Keratinocyte (primary cell): ENCODE results near the gene GNAL. TPM values are rescaled to one million over a fixed set of nuclear protein-coding genes. Genes with fewer than 3 reads are reported as not detected.

ENCODE experiments used
- DNase-seq: peaks from one replicate; pipeline ENCODE4 v3.0.0-alpha.2; 2011; ENCODE audit warnings: low read depth, missing footprints, low spot score
- FAIRE-seq: peaks from 2 replicates; lab custom pipeline; 2011; peaks lifted over from hg19 to GRCh38; lab: Jason Lieb, UNC
- H2AFZ ChIP-seq: 2 replicates; pipeline ENCODE4 v1.6.0; 2012; ENCODE audit warnings: low read length, control low read depth, inconsistent platforms; ENCODE audit not compliant: control insufficient read depth
- H3K27ac ChIP-seq: 2 replicates; pipeline ENCODE4 v1.5.1; 2011; ENCODE audit warnings: low read length; ENCODE audit not compliant: control insufficient read depth, insufficient read depth
- H3K27me3 ChIP-seq: 3 replicates; pipeline ENCODE4 v1.6.0; 2011; ENCODE audit warnings: low read length; ENCODE audit not compliant: control insufficient read depth, insufficient read depth; ENCODE audit errors: extremely low read depth
- H3K36me3 ChIP-seq, 2 experiments: 2 replicates in 1 of 2; 3 replicates in 1 of 2; pipeline ENCODE4 v1.5.1; 2011; ENCODE audit warnings: low read length in 2 of 2, mild to moderate bottlenecking in 1 of 2; ENCODE audit not compliant: control insufficient read depth in 2 of 2, insufficient read depth in 2 of 2; ENCODE audit errors: extremely low read depth in 1 of 2
- H3K4me1 ChIP-seq: 3 replicates; pipeline ENCODE4 v1.5.1; 2011; ENCODE audit warnings: low read length; ENCODE audit not compliant: control insufficient read depth, insufficient read depth; ENCODE audit errors: extremely low read depth
- H3K4me2 ChIP-seq: 3 replicates; pipeline ENCODE4 v1.6.0; 2011; ENCODE audit warnings: low read depth, low read length; ENCODE audit not compliant: control insufficient read depth, insufficient read depth; ENCODE audit errors: extremely low read depth
- H3K4me3 ChIP-seq, 3 experiments: fragments of 200-600 bp in 1 of 3; sonication (generic) in 1 of 3; 2 replicates in 2 of 3; 3 replicates in 1 of 3; pipeline ENCODE4 v1.5.1; 2011 to 2016; ENCODE audit warnings: low read length in 3 of 3, mild to moderate bottlenecking in 3 of 3, control low read depth in 2 of 3, inconsistent platforms in 1 of 3, low read depth in 1 of 3, mixed read lengths in 1 of 3, mixed run types in 1 of 3, moderate library complexity in 1 of 3; ENCODE audit not compliant: control insufficient read depth in 2 of 3, insufficient read depth in 2 of 3; ENCODE audit errors: extremely low read depth in 1 of 3
- H3K79me2 ChIP-seq: 2 replicates; pipeline ENCODE4 v1.6.0; 2012; ENCODE audit warnings: low read length; ENCODE audit not compliant: control insufficient read depth, insufficient read depth
- H3K9ac ChIP-seq: 3 replicates; pipeline ENCODE4 v1.6.0; 2011; ENCODE audit warnings: low read length; ENCODE audit not compliant: control insufficient read depth, insufficient read depth; ENCODE audit errors: extremely low read depth
- H3K9me1 ChIP-seq: 3 replicates; pipeline ENCODE4 v1.6.0; 2011; ENCODE audit warnings: low read length; ENCODE audit not compliant: control insufficient read depth, insufficient read depth; ENCODE audit errors: extremely low read depth
- H3K9me3 ChIP-seq: 2 replicates; pipeline ENCODE4 v1.5.1; 2012; ENCODE audit warnings: low read depth, low read length; ENCODE audit not compliant: control insufficient read depth
- H4K20me1 ChIP-seq: 3 replicates; pipeline ENCODE4 v1.6.0; 2011; ENCODE audit warnings: low read length; ENCODE audit not compliant: control insufficient read depth, insufficient read depth; ENCODE audit errors: extremely low read depth
- EZH2 ChIP-seq: IDR thresholded peaks from one replicate; pipeline ENCODE4 v1.6.1; 2012; ENCODE audit warnings: inconsistent platforms, mild to moderate bottlenecking, low read length, moderate library complexity
- dilution Hi-C: fragments of 300-500 bp; cut with MboI; formaldehyde crosslinking; loops from one replicate; pipeline ENCODE4 v1.7.0; 2020; ENCODE audit warnings: low sequenced_read_pairs; ENCODE audit not compliant: extremely low pct_ligation_motif_present
- polyA plus RNA-seq, 5 experiments: library from polyadenylated mRNA; depleted of rRNA in 3 of 5; stranded (reverse) in 3 of 5; stranded (forward) in 1 of 5; unstranded in 1 of 5; fragments of >200 nt; gene quantifications; 1 replicate in 1 of 5; 2 replicates in 3 of 5; 3 replicates in 1 of 5; pipeline versions ENCODE4 v1.2.1 to v1.2.3, GENCODE V29; 2011 to 2012; ENCODE audit warnings: missing spikeins in 2 of 5, low read depth in 1 of 5, low replicate concordance in 1 of 5
- TF ChIP-seq, protein P1 (sequence below), 3 experiments: IDR thresholded peaks in 1 of 3; conservative IDR thresholded peaks in 1 of 3; optimal IDR thresholded peaks in 1 of 3; 2 replicates in 2 of 3; 3 replicates in 1 of 3; pipeline versions ENCODE3 to v1.5.1; 2011; ENCODE audit warnings: low read length in 3 of 3, mild to moderate bottlenecking in 3 of 3, moderate library complexity in 2 of 3, control low read depth in 1 of 3, inconsistent platforms in 1 of 3; ENCODE audit not compliant: insufficient read depth in 2 of 3; ENCODE audit errors: extremely low read depth in 1 of 3

The GNAL gene
- polyA plus RNA-seq, 1 donor (not counting 4 experiments of a cell fraction or from before 2014, with no cell fraction given): 30.0 TPM

DNA sequence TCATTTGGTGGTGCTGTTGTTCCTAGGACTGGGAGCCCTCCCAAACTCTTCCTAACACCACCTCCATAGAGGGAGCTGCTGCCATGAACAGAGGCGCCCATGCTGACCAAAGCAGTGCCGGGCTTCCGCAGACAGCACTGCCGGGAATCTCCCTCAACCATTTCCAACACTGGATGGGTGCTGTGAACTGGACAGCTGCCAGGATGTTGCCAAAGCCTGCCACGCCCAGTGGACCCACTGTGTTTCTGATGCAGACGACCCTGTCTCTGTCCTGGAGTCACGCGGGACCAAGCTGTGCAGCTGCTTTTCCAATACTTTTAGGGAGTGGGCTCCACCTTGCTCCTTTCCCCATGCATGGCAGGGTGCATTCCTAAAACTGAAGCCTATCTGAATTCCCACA lies 16.9 kb upstream of the GNAL start:
- FAIRE-seq (no peak), DNase-seq (no peak)
- H3K79me2 ChIP-seq: no peaks in the 10 kb centered on the region
- no peaks in the 10 kb centered on the region for H4K20me1 ChIP-seq
- no peak overlapping the region for H3K4me3 ChIP-seq
- TF ChIP-seq, protein P1, sequence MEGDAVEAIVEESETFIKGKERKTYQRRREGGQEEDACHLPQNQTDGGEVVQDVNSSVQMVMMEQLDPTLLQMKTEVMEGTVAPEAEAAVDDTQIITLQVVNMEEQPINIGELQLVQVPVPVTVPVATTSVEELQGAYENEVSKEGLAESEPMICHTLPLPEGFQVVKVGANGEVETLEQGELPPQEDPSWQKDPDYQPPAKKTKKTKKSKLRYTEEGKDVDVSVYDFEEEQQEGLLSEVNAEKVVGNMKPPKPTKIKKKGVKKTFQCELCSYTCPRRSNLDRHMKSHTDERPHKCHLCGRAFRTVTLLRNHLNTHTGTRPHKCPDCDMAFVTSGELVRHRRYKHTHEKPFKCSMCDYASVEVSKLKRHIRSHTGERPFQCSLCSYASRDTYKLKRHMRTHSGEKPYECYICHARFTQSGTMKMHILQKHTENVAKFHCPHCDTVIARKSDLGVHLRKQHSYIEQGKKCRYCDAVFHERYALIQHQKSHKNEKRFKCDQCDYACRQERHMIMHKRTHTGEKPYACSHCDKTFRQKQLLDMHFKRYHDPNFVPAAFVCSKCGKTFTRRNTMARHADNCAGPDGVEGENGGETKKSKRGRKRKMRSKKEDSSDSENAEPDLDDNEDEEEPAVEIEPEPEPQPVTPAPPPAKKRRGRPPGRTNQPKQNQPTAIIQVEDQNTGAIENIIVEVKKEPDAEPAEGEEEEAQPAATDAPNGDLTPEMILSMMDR (optimal IDR thresholded peaks at IDR 0.05 in 1 of 3, IDR thresholded peaks at IDR 0.05 in 1 of 3, conservative IDR thresholded peaks at IDR 0.05 in 1 of 3; ENCODE audit: extremely low read depth in 1 of 3, insufficient read depth in 2 of 3, low read length in 3 of 3): no peak
- no peak for TF ChIP-seq EZH2
- no peaks in the 10 kb centered on the region for H3K9me3 ChIP-seq
- no peaks in the 10 kb centered on the region for H3K36me3 ChIP-seq
- dilution Hi-C loops: no loop called here
- peaks cover 17% of the 10 kb centered on the region for H3K4me1 ChIP-seq
- H2AFZ ChIP-seq: no peak overlapping the region
- H3K4me2 ChIP-seq: no peak overlapping the region
- H3K27me3 ChIP-seq: no peaks in the 10 kb centered on the region
- H3K9me1 ChIP-seq: no peaks in the 10 kb centered on the region
- no peak overlapping the region for H3K27ac ChIP-seq
- no peak overlapping the region for H3K9ac ChIP-seq

DNA sequence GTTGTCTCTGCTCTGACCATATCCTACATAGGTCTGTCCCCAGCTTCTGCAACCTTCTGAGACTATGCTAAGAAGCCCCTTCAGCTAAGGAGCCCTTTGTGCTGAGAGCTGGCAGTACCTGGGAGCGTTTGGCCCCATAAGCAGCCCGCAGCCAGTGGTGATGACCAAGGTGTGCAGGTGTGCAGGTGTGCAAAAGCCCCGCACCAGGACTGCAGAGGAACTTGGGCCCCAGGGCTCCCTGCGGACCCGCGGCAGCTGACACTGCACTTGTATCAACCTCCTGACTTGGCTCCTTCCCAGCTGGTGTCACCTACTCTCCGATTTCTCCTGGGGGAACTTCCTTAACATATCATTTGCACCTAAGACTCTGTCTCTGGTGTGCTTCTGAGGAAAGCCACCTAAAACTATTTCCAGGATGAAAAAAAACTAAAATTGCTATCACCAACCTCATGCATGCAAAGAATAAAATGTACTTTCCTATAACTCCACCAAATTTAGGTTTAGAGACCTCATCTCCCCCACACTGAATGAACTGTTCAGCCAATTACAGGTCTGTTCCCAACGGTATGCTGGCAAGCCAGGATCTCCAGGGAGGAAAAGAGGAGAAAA lies 16.1 kb upstream of the GNAL start:
- no peaks in the 10 kb centered on the region for H3K27me3 ChIP-seq
- no peak for TF ChIP-seq EZH2
- TF ChIP-seq, protein P1 (optimal IDR thresholded peaks at IDR 0.05 in 1 of 3, IDR thresholded peaks at IDR 0.05 in 1 of 3, conservative IDR thresholded peaks at IDR 0.05 in 1 of 3; ENCODE audit: extremely low read depth in 1 of 3, insufficient read depth in 2 of 3, low read length in 3 of 3): no peak
- dilution Hi-C loops: no loop called here
- H3K4me1 ChIP-seq: peaks cover 17% of the 10 kb centered on the region
- no peaks in the 10 kb centered on the region for H3K79me2 ChIP-seq
- H3K9ac ChIP-seq: no peak overlapping the region
- H3K4me3 ChIP-seq: no peak overlapping the region
- no peak for DNase-seq
- no peaks in the 10 kb centered on the region for H3K9me3 ChIP-seq
- no peak overlapping the region for H3K27ac ChIP-seq
- H2AFZ ChIP-seq: no peak overlapping the region
- H3K4me2 ChIP-seq: no peak overlapping the region
- H3K9me1 ChIP-seq: no peaks in the 10 kb centered on the region
- no peaks in the 10 kb centered on the region for H4K20me1 ChIP-seq
- no peaks in the 10 kb centered on the region for H3K36me3 ChIP-seq
- FAIRE-seq: no peak
